ENCODE data around the gene ACTRT2.

ACTRT2 gene

DNA sequence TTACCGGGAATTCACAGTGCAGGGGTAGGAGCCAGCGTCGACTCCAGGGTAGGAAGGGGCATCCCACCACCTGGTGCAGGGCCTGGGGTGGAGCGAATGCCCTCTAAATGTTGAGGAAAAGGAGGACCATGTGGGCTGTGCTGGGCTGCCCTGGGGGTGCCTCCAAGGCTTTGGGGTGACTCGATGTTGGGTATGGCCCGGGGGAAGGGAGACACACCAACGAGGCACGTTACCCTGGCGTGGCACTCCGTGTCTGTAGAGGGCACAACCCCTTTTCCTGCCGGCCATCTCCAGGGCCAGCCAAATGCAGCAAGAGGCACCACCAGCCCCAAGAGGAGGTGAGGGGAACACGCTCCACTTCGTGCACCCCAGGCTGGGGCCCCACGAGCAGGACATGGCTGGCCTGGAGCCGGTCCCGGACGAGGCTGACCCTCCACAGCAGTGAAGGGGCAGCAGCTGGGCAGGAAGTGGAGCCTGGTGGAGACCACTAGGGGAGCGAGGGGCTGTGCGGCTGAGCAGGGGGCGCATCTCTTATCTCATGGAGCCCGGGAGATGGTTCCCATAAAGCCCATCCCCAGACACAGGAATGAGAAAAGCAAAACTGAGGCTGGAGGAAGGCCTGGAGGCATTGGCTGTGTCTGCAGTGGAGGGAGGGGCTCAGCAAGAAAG is 11.2 kb downstream of the ACTRT2 start:
- no peak for ATAC-seq
- TF ChIP-seq CSDC2 (CRISPR knock-in tag; IDR thresholded peaks at IDR 0.05) (no peak), SNAI2 (CRISPR knock-in tag; IDR thresholded peaks at IDR 0.05) (no peak), GLIS3 (CRISPR knock-in tag; IDR thresholded peaks at IDR 0.05) (no peak), ZC3H10 (CRISPR knock-in tag; IDR thresholded peaks at IDR 0.05) (no peak), BACH2 (CRISPR knock-in tag; IDR thresholded peaks at IDR 0.05; ENCODE audit: borderline replicate concordance) (no peak), ZFP3 (CRISPR knock-in tag; IDR thresholded peaks at IDR 0.05) (no peak)
- TF ChIP-seq, protein P1, sequence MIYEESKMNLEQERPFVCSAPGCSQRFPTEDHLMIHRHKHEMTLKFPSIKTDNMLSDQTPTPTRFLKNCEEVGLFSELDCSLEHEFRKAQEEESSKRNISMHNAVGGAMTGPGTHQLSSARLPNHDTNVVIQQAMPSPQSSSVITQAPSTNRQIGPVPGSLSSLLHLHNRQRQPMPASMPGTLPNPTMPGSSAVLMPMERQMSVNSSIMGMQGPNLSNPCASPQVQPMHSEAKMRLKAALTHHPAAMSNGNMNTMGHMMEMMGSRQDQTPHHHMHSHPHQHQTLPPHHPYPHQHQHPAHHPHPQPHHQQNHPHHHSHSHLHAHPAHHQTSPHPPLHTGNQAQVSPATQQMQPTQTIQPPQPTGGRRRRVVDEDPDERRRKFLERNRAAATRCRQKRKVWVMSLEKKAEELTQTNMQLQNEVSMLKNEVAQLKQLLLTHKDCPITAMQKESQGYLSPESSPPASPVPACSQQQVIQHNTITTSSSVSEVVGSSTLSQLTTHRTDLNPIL (CRISPR knock-in tag; IDR thresholded peaks at IDR 0.05; ENCODE audit: low read depth), result no peak

DNA sequence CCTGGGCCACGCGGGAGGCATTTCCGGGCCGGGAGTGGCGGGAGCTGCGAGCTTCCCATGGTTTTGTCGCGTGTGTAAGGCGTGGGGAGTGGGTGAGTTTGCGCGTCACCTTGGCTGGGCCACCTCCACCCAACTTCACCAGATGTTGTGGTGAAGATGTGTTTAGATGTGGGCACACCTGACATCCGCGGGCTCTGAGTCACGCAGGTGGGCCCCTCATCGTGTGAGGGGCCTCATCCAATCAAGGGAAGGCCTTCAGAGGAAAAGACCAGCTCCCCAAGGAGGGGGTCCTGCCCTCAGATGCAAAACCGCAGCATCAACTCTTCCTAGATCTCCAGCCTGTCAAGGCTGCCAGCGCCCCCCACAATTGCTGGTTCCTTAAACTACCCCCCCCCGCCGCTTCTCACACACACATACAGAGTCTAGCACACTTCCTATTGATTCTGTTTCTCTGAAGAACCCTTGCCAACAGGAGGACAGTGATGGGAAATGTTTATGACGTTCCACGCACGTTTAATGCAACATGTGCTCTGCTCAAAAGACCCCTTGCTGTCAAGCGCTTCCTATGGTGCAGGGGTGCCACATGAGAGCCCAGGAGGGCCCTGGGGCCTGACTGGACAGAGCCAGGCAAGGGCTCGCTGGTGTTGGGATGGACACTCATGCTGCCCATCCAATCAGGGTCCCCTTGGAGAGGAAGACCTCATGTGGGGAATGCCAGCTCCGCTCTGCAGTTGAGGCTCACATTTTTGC is 11.9 kb downstream of the ACTRT2 start:
- TF ChIP-seq, protein P2, sequence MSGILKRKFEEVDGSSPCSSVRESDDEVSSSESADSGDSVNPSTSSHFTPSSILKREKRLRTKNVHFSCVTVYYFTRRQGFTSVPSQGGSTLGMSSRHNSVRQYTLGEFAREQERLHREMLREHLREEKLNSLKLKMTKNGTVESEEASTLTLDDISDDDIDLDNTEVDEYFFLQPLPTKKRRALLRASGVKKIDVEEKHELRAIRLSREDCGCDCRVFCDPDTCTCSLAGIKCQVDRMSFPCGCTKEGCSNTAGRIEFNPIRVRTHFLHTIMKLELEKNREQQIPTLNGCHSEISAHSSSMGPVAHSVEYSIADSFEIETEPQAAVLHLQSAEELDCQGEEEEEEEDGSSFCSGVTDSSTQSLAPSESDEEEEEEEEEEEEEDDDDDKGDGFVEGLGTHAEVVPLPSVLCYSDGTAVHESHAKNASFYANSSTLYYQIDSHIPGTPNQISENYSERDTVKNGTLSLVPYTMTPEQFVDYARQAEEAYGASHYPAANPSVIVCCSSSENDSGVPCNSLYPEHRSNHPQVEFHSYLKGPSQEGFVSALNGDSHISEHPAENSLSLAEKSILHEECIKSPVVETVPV (CRISPR knock-in tag; IDR thresholded peaks at IDR 0.05), result no peak
- no peak for TF ChIP-seq ISL1 (CRISPR knock-in tag; IDR thresholded peaks at IDR 0.05)
- TF ChIP-seq ZNF565 (CRISPR knock-in tag; conservative IDR thresholded peaks at IDR 0.05; ENCODE audit: low read depth), result no peak
- TF ChIP-seq ZC3H10 (CRISPR knock-in tag; IDR thresholded peaks at IDR 0.05), result no peak
- TF ChIP-seq, protein P3, sequence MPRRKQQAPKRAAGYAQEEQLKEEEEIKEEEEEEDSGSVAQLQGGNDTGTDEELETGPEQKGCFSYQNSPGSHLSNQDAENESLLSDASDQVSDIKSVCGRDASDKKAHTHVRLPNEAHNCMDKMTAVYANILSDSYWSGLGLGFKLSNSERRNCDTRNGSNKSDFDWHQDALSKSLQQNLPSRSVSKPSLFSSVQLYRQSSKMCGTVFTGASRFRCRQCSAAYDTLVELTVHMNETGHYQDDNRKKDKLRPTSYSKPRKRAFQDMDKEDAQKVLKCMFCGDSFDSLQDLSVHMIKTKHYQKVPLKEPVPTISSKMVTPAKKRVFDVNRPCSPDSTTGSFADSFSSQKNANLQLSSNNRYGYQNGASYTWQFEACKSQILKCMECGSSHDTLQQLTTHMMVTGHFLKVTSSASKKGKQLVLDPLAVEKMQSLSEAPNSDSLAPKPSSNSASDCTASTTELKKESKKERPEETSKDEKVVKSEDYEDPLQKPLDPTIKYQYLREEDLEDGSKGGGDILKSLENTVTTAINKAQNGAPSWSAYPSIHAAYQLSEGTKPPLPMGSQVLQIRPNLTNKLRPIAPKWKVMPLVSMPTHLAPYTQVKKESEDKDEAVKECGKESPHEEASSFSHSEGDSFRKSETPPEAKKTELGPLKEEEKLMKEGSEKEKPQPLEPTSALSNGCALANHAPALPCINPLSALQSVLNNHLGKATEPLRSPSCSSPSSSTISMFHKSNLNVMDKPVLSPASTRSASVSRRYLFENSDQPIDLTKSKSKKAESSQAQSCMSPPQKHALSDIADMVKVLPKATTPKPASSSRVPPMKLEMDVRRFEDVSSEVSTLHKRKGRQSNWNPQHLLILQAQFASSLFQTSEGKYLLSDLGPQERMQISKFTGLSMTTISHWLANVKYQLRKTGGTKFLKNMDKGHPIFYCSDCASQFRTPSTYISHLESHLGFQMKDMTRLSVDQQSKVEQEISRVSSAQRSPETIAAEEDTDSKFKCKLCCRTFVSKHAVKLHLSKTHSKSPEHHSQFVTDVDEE (CRISPR knock-in tag; IDR thresholded peaks at IDR 0.05), result no peak
- TF ChIP-seq GLIS3 (CRISPR knock-in tag; IDR thresholded peaks at IDR 0.05), result no peak
- TF ChIP-seq ARNTL (CRISPR knock-in tag; IDR thresholded peaks at IDR 0.05; ENCODE audit: borderline replicate concordance, low read depth), result no peak
- no peak for TF ChIP-seq ESRRG (CRISPR knock-in tag; IDR thresholded peaks at IDR 0.05)
- no peak for ATAC-seq

DNA sequence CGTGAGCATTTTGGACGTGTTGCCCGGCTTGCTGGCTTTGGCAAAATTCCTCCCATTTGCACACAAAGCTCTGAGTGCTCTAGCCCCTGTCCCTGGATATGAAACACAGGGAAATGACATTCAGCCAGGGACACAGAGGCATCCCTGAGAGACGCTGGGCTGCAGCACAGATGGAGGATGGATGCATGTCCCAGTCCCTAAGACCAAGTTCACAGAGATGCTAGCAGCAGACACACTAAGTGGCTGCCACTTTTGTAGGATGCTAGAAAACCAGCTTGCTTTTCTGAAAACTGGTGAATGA is 12.5 kb downstream of the ACTRT2 start:
- TF ChIP-seq SNAI2 (CRISPR knock-in tag; IDR thresholded peaks at IDR 0.05), result no peak
- TF ChIP-seq GLIS3 (CRISPR knock-in tag; IDR thresholded peaks at IDR 0.05), result no peak
- no peak for TF ChIP-seq ZC3H10 (CRISPR knock-in tag; IDR thresholded peaks at IDR 0.05)
- TF ChIP-seq, protein P4, sequence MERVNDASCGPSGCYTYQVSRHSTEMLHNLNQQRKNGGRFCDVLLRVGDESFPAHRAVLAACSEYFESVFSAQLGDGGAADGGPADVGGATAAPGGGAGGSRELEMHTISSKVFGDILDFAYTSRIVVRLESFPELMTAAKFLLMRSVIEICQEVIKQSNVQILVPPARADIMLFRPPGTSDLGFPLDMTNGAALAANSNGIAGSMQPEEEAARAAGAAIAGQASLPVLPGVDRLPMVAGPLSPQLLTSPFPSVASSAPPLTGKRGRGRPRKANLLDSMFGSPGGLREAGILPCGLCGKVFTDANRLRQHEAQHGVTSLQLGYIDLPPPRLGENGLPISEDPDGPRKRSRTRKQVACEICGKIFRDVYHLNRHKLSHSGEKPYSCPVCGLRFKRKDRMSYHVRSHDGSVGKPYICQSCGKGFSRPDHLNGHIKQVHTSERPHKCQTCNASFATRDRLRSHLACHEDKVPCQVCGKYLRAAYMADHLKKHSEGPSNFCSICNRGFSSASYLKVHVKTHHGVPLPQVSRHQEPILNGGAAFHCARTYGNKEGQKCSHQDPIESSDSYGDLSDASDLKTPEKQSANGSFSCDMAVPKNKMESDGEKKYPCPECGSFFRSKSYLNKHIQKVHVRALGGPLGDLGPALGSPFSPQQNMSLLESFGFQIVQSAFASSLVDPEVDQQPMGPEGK (CRISPR knock-in tag; IDR thresholded peaks at IDR 0.05; ENCODE audit: borderline replicate concordance), result no peak
- no peak for TF ChIP-seq ZNF8 (CRISPR knock-in tag; IDR thresholded peaks at IDR 0.05)
- TF ChIP-seq, protein P3 (CRISPR knock-in tag; IDR thresholded peaks at IDR 0.05), result no peak
- TF ChIP-seq TOX (CRISPR knock-in tag; IDR thresholded peaks at IDR 0.05; ENCODE audit: borderline replicate concordance), result no peak
- TF ChIP-seq ISL1 (CRISPR knock-in tag; IDR thresholded peaks at IDR 0.05), result no peak
- TF ChIP-seq, protein P2 (CRISPR knock-in tag; IDR thresholded peaks at IDR 0.05), result no peak
- TF ChIP-seq, protein P5, sequence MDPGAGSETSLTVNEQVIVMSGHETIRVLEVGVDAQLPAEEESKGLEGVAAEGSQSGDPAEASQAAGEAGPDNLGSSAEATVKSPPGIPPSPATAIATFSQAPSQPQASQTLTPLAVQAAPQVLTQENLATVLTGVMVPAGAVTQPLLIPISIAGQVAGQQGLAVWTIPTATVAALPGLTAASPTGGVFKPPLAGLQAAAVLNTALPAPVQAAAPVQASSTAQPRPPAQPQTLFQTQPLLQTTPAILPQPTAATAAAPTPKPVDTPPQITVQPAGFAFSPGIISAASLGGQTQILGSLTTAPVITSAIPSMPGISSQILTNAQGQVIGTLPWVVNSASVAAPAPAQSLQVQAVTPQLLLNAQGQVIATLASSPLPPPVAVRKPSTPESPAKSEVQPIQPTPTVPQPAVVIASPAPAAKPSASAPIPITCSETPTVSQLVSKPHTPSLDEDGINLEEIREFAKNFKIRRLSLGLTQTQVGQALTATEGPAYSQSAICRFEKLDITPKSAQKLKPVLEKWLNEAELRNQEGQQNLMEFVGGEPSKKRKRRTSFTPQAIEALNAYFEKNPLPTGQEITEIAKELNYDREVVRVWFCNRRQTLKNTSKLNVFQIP (CRISPR knock-in tag; IDR thresholded peaks at IDR 0.05; ENCODE audit: borderline replicate concordance, low read depth), result no peak
- no peak for TF ChIP-seq ZFP30 (CRISPR knock-in tag; IDR thresholded peaks at IDR 0.05)
- no peak for TF ChIP-seq RARB (CRISPR knock-in tag; IDR thresholded peaks at IDR 0.05)
- TF ChIP-seq BACH2 (CRISPR knock-in tag; IDR thresholded peaks at IDR 0.05; ENCODE audit: borderline replicate concordance), result no peak
- no peak for TF ChIP-seq ZNF565 (CRISPR knock-in tag; conservative IDR thresholded peaks at IDR 0.05; ENCODE audit: low read depth)
- TF ChIP-seq, protein P1 (CRISPR knock-in tag; IDR thresholded peaks at IDR 0.05; ENCODE audit: low read depth), result no peak
- ATAC-seq, result no peak

All from SK-N-SH treated with all-trans-retinoic acid at 6 μM for 48 hours (cell line).